Stimulated activated CD8-positive, alpha-beta memory T cell treated with anti-CD3 and anti-CD28 coated beads, Interleukin-7, amount 100 ng/mL, for 48 hours (primary cell): ENCODE measurements around the gene PLEKHG1.

ENCODE experiments used
- DNase-seq, 2 donors: peaks; one replicate each; pipeline ENCODE4 v3.0.0-alpha.2; 2020; ENCODE audit warnings: low read depth in 1 of 2; ENCODE audit errors: extremely low read depth in 1 of 2

PLEKHG1 gene

GRCh38 chr6:150617496-150618460, 18.1 kb downstream of the PLEKHG1 start:
- DNase-seq, result no peak

GRCh38 chr6:150619275-150619674, 19.6 kb downstream of the PLEKHG1 start:
- no peak for DNase-seq

- DNase-seq, result no peak
These were observed 20.6 kb downstream of the PLEKHG1 start for GRCh38 chr6:150620244-150620643.

GRCh38 chr6:150620763-150621162, 21.1 kb downstream of the PLEKHG1 start:
- no peak for DNase-seq

GRCh38 chr6:150622476-150622875, 22.8 kb downstream of the PLEKHG1 start:
- DNase-seq, result no peak

- no peak for DNase-seq
These were observed 23.5 kb downstream of the PLEKHG1 start for GRCh38 chr6:150622941-150623874.

DNA sequence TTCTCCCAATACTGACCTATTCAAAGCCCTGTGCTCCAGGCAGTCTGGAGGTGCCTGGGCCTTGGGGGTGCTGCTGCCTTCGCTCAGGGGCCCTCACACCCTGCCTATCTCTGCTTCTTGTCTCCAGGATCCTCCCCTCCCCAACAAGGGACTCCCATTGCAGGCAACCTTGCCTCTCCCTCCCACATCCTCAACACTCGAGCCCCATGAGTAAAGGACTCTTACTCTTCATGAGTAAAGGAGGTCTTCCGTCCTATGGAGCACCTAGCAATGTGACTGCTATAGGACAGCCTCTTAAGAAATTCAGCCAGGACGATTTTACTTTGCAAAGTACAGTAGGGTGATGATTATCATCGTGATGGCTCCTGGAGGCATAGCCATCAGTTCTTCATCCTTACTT, 24.5 kb downstream of the PLEKHG1 start:
- DNase-seq, result no peak

DNA sequence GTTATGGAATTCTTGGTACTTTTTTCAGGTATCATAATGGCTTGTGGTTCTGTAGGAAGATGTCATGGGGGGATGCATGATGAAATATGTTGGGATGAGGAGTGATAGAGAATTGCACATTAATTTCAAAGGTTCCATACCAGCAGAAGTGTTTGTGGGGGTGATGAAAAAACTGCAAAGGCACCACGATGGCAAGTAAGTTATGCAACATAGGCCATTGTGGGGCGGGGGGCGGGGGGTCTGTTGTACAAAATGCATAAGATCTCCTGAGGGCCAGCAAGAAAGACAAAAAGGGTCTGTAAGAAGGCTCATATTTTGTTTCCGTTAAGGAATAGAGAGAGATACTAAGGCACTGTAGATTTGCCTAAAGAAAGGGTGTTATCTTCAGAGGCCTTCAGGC, 26.2 kb downstream of the PLEKHG1 start:
- no peak for DNase-seq

DNA sequence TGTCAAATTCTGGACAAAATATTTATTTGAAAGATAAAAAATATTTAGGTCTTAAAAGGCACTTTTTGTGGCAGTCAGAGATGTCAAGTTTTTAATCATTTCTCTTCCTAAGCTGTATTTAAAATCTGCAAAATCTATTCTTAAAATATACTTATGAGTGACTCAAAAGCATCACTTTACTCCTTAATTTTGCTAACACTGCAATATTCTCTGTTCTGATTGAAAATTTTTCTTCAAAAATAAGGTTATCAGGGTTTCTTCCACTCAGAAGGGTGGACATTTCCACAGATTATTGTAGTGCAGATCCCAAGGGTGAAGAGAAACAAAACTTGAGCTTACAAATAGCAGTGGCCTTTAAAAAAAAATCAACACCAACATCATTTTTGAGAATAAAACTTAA, 27.5 kb downstream of the PLEKHG1 start:
- no peak for DNase-seq

DNA sequence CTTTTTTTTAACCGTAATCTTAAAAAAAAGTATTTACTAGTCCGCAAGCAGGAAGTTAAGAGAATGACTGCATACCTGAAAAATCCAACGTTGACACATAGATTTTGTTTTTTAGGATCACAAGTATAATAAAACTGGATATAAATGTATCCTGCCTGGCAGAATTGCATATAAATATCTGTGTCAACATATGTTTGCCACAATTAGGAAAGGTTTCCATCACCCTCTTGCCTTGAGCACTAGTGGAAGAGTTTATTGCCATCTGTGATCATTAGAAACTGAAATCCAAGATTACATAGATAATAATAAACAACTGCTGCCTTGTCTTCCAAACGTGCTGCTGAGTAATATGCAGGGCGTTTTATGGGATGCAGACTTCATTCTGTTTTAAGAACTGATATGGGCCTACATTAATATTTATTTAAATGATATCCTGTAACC, 27.9 kb downstream of the PLEKHG1 start:
- DNase-seq, result no peak

- DNase-seq, result no peak
These were observed 29.2 kb downstream of the PLEKHG1 start for GRCh38 chr6:150628908-150629307.

DNA sequence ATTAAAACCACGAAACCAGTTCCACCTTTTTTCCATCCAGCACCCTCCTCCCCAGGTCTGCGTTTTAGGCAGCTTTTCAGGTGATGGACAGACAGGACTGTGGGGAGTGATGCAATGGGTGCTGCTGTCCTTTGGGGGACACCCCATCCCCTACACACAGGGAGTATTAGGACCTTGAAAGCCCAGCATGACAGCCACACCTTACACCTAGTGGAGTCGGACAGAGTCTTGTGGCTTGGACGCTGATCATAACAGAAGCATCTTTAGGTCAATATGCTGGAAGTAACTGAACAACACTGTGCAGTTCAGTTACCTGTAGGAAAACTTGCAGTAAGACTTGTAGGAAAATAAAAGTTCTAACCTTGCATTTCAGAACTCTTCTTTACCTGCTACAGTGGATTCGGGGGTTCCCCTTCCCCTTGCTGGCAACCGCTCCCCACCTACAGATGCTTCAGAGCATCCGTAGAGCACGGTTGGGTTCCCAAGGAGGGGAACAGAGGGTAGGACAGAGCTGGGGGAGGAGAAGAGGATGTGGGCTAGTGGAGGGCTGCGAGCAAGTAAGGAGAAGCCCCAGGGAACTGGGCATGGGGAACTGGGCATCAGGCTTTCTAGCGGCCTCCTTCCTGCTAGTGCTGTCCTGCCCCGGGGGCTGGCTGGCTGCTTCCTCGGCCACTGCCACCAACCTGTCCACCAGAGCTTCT, 31.7 kb downstream of the PLEKHG1 start:
- no peak for DNase-seq

DNA sequence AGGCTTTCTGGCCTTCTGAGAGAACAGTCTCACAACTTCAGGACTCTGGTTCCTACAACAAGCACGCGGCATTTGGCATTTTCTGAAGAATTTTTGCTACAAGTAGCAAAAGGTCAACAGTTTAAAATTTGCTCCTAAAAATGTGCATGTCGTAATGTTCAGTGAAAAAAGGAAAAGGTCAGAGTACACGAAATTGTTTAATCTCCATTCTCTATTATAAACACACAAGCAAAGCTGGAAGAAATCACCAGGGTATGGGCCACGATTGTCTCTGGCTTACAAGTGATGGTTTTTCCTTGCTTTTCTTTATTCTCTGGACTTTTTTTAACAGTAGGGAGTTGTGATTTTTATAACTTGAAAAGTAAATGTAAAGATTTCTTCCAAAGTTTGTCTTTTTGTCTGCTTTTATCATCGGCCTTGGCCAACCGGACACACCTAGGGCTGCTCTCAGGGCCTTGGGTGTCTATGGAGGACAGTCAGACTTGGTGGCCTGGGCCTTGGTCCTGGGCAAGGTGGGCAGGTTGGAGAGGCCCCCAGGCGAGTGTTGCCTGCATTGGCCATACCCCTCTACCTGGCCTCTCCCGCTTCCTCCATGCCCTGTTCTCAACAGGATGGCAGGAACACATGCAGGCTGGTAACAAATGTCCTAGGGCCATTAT, 32.4 kb downstream of the PLEKHG1 start:
- no peak for DNase-seq

- no peak for DNase-seq
These were observed 33.2 kb downstream of the PLEKHG1 start for GRCh38 chr6:150632785-150633485.

GRCh38 chr6:150633486-150633834, 33.8 kb downstream of the PLEKHG1 start:
- no peak for DNase-seq

DNA sequence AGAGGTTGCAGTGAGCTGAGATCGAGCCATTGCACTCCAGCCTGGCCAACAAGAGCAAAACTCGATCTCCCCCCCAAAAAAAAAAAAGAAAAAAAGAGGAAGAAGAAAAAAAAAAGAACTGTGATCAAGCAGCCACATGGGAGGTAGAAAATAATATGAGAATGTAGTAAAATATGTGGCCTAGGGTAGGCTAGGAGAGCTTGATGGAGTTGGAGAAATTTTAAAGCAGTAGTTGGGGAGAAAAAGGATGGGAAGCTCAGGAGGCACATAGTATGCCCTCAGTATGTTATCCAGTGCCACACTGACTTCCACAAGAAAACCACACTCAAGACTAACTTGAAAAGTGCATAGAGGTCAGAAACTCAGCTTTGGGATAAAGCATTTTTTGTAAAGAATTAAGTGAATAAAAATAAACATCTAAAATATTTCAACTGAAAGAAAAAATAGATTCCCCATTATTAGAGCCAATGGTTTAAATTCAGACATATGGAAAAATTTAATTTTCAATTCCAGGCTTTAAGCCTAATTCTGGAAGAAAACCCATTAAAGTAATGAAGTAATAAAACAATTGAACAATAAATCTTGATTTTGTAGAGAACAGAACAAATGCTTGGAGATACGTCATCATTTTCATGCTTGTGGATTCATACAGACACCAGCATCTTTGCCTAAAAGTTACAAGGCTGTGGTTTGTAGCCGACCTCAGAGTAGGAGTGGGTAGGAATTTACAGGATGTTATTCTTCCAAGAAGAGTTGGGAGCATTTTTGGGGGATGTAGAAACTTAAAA, 34.7 kb downstream of the PLEKHG1 start:
- no peak for DNase-seq

- DNase-seq, result no peak
These were observed 35.2 kb downstream of the PLEKHG1 start for GRCh38 chr6:150634964-150635292.

DNA sequence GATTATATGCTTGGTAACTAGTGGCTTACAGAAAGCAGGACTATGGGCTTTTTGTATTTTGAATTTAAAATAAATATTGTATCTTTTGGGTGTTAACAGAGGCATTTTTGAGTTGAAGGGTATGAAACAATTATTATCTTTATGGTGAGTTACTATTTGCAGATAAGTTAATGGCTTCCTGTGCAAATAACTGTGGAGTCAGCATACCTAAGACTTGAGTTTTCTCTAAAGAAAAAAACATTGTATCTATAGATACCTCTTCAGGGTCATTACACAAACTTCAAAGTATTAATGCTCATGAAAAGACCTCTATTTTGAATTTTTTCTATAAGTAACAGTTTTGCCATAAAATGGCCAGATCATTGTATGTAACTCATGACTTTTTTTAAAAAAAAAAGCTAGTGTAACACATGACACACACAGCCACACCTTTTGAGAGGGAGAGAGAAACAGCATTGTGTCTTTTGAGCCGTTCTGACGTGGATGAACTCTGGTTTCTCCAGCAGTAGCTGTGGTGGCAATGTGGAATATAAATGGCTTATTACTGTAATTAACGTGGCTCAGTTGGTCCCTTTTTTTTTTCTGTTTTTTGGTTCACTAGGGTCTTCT, 36.3 kb downstream of the PLEKHG1 start:
- DNase-seq, result no peak

- no peak for DNase-seq
These were observed 37.1 kb downstream of the PLEKHG1 start for GRCh38 chr6:150636808-150637207.
